DMS153 treated with DMSO at 0.1 percent for 48 hours (cell line): Measurements from ENCODE around the gene TP53RK.

Experiments used
- DNase-seq: peaks from one replicate; lab custom pipeline; 2025; ENCODE audit not compliant: unreplicated experiment; lab: John Stamatoyannopoulos, UW

Gene TP53RK

DNA sequence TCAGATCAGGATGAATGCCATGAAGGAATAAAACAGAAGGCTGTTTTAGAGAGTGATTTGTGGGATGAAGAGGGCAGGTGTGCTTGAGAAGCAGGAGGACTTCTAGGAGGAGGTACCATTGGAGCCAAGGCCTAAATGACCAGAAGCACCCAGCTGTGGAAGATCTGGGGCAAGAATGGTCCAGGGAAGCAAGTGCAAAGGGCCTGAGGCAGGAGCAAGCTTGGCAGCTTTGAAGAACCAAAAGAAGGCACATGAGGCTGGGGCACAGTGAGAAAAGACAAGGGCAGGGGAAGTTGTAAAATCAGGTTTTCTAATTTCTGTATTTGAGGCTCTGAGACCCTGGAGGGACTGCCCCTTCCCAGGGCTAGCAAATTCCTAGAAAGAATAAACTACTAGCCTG is 47.8 kb downstream of the TP53RK start:
- DNase-seq: no peak

DNA sequence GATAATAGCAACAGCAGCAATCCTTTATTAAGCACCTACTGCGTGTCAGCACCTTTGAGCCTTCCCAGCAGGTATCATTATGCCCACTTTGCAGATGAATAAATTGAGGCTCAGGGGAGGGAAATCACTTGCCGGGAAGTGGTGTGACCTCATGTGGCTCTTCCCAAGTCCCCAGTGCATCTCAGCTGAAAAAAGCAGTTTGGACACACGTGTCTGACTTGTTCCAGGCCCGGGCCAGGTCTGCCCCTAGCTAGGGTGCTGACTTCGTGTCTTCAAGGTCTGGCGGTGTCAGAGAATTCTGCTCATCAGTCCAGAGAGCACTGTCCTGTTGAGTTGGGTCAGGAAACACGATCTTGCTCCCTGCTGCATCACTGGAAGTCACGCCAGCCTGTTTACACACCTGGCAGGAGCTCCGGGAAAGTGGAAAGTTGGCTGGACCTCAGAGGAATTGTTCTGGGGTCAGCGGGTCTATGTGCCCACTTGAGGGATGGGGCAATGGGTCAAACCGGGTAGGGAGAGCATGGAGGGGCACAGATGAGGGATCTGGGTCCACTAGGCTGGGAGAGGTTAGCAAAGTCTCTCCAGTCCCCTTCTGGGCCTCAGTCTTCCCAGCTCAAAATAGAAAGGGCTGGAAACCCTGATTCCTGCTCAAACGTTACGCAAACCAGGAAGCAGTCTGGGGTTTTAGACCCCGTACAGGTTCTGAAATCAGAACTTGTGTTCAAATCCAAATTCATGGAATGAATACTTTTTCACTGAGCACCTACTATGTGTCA is 48.5 kb downstream of the TP53RK start:
- no peak for DNase-seq

- DNase-seq: no peak
These were observed 49.2 kb downstream of the TP53RK start for GRCh38 chr20:46640044-46640443.

DNA sequence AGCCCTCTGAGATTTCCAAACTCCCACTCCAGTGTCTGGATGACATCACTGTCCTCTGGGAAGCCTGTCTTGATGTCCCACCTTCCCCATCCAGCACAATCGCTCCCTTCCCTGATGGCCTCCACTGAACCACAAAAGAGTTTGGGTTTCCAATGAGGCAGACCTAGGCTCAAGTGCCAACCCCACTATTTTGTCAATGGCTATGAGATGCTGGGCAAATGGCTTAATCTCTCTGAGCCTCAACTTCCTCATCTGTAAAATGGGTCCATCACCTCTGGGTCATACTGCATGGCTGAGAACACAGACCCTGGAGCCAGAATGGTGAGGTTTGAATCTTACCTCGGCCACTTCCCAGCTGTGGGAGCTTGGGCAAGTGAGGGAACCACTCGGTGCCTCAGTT is 49.7 kb downstream of the TP53RK start:
- no peak for DNase-seq

DNA sequence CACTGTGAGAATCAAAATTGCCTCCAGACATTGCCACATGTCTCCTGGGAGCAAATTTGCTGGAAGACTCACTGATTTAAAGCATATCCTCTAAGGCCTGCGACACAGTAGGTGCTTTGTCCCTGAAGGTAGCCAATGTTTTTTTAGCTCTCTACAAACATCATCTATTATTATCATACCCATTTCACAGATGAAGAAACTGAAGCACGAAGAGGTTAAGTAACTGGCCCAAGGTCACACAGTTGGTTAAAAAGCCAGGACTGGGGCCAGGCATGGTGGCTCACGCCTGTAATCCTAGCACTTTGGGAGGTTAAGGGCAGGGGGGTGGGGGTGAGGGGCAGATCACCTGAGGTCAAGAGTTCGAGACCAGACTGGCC is 50.4 kb downstream of the TP53RK start:
- no peak for DNase-seq

DNA sequence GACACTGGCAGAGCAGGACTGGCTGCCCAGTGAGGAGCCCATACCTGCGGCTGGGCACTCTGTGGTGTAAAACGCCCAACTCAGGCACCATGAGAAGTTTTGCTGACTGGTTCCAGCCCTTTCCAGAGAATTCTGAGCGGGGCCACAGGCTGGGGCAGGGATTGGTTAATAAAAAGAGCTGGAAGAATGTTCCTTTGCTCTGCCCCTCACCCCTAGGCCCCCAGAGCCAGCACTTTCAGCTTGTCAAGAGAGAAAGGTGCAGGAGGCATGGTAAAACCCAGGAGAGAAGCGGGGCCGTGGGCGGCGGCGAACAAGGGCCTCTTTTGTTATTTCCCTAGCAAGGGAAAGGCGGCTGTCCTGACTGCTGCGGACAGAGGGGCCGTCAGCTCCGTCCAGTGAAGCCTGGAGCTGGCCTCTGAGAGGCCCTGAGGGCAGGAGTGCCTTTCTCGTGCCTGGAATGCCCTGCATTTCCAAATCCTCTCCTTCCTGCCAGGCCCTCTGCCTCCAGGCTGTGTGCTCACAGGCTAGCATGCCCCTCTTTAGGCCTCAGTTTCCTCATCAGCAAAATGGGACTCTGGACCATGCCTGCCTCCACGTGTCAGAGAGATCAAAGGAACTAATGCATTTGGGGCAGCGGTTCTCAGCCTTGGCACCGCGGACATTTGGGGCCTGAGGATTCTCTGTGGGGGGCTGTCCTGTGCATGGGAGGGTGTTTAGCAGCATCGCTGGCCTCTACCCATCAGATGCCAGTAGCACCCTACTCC is 50.9 kb downstream of the TP53RK start:
- DNase-seq: no peak

DNA sequence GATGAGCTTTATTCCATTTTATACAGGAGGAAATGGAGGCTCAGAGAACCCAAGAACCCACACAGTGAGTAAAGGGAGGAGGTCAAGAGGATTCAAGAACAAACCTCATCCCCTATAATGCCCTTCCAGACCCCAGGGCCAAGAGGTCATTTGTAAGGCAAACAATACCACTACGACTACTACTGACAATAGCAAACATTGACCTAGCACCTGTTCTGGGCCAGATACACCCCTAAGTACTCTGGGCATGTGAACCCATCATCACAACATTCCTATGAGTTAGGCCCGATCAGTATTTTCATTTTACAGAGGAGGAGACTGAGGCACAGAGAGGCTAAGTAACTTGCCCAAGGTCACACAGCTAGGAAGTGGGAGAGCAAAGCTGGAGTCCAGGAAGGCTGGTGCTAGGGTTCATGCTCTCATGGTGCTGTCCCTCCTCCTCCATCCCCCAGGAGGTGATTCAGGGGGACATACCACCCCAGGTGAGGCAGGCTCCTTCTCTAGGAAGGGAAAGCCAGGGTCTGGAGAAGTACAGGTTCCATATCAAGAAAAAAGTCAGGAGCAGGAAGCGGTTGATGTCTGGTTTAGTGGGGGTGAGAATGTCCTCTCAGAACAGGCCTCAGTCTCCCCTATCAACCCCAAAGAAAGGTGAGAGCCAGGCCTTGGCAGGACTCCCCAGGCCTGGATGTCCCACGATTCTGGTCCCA is 51.7 kb downstream of the TP53RK start:
- no peak for DNase-seq

- no peak for DNase-seq
These were observed 52.2 kb downstream of the TP53RK start for GRCh38 chr20:46637020-46637419.

- no peak for DNase-seq
These were observed 52.7 kb downstream of the TP53RK start for GRCh38 chr20:46636514-46636913.

DNA sequence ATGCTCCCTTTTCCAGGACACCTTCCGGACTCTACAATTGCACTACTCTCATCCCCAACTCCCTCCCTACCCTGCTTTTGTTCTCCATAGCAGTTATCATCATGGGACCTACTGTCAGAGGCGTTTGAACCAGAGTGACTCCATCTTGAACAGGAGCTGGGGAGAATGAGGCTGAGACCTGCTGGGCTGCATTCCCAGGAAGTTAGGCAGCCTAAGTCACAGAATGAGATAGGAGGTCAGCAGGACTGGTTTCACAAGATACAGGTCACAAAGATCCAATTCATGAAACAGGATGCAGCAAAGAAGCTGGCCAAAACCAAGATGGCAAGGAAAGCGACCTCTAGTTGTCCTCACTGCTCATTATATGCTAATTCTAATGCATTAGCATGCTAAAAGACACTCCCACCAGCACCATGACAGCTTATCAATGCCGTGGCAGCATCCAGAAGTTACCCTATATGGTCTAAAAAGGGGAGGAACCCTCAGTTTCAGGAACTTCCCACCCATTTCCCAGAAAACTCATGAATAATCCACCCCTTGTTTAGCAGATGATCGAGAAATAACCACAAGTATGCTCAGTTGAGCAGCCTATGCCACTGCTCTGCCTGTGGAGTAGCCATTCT is 53.6 kb downstream of the TP53RK start:
- no peak for DNase-seq

DNA sequence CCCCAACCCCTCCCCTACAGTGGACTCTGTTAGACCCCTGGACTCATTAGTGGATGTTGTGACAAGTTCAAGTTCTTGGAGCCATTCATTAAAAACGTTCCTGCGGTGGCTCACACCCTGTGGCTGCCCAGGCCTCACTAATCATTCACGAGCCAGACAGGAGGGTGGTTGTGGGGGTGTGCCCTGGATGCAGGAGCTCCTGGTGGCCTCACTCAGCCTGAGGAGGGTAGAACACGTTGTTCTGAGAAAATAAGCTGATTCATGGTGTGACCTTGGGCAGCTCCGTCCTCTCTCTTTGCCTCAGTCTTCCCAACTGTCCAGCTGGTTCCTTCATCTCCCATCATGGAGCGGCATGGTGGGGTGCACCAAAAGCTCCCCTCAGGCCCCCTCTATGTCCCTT is 54.7 kb downstream of the TP53RK start:
- no peak for DNase-seq
